ENCODE measurements around the gene SRGAP2B.
"Not testable (repeated sequence)": the region's sequence is repeated elsewhere in the genome, so short reads cannot be mapped to it uniquely, and the experiment has no call there.

Gene SRGAP2B

GRCh38 chr1:145036019-145036418, 59.1 kb downstream of the SRGAP2B start:
- not testable (repeated sequence) for H3K36me3 ChIP-seq (ENCODE audit: insufficient read depth, low read length); H3K27ac ChIP-seq; DNase-seq (ENCODE audit: low read depth, low spot score)

GRCh38 chr1:145033523-145033922, 61.6 kb downstream of the SRGAP2B start:
- not testable (repeated sequence) for H3K36me3 ChIP-seq (ENCODE audit: insufficient read depth, low read length); H3K27ac ChIP-seq; DNase-seq (ENCODE audit: low read depth, low spot score); H3K4me3 ChIP-seq; H3K9ac ChIP-seq (ENCODE audit: insufficient read length); H3K9me3 ChIP-seq (ENCODE audit: low read depth, low read length)

More at GRCh38 chr1:145036019-145036418, 59.1 kb downstream of the SRGAP2B start:
- H3K4me3 ChIP-seq; H3K9ac ChIP-seq (ENCODE audit: insufficient read length); H3K9me3 ChIP-seq (ENCODE audit: low read depth, low read length): not testable (repeated sequence)

GRCh38 chr1:145027251-145027650, 67.9 kb downstream of the SRGAP2B start:
- not testable (repeated sequence) for H3K9ac ChIP-seq (ENCODE audit: insufficient read length); DNase-seq (ENCODE audit: low read depth, low spot score); H3K27ac ChIP-seq; H3K4me3 ChIP-seq; H3K9me3 ChIP-seq (ENCODE audit: low read depth, low read length); H3K36me3 ChIP-seq (ENCODE audit: insufficient read depth, low read length)

- H3K4me3 ChIP-seq; DNase-seq (ENCODE audit: low read depth, low spot score); H3K9me3 ChIP-seq (ENCODE audit: low read depth, low read length); H3K27ac ChIP-seq; H3K36me3 ChIP-seq (ENCODE audit: insufficient read depth, low read length); H3K9ac ChIP-seq (ENCODE audit: insufficient read length): not testable (repeated sequence)
Observed at GRCh38 chr1:145025286-145025685, 69.8 kb downstream of the SRGAP2B start.

GRCh38 chr1:145022259-145022658, 72.9 kb downstream of the SRGAP2B start:
- H3K4me3 ChIP-seq; H3K27ac ChIP-seq; H3K9me3 ChIP-seq (ENCODE audit: low read depth, low read length); H3K36me3 ChIP-seq (ENCODE audit: insufficient read depth, low read length); DNase-seq (ENCODE audit: low read depth, low spot score); H3K9ac ChIP-seq (ENCODE audit: insufficient read length): not testable (repeated sequence)

GRCh38 chr1:145021749-145022148, 73.4 kb downstream of the SRGAP2B start:
- H3K4me3 ChIP-seq; H3K9ac ChIP-seq (ENCODE audit: insufficient read length); H3K27ac ChIP-seq; H3K9me3 ChIP-seq (ENCODE audit: low read depth, low read length); H3K36me3 ChIP-seq (ENCODE audit: insufficient read depth, low read length); DNase-seq (ENCODE audit: low read depth, low spot score): not testable (repeated sequence)

- not testable (repeated sequence) for H3K9me3 ChIP-seq (ENCODE audit: low read depth, low read length); H3K27ac ChIP-seq; H3K36me3 ChIP-seq (ENCODE audit: insufficient read depth, low read length); DNase-seq (ENCODE audit: low read depth, low spot score); H3K9ac ChIP-seq (ENCODE audit: insufficient read length); H3K4me3 ChIP-seq
Observed at GRCh38 chr1:145019709-145020108, 75.4 kb downstream of the SRGAP2B start.

GRCh38 chr1:145017725-145018124, 77.4 kb downstream of the SRGAP2B start:
- H3K9ac ChIP-seq (ENCODE audit: insufficient read length); H3K27ac ChIP-seq; H3K9me3 ChIP-seq (ENCODE audit: low read depth, low read length); H3K4me3 ChIP-seq; H3K36me3 ChIP-seq (ENCODE audit: insufficient read depth, low read length): not testable (repeated sequence)
- DNase-seq (ENCODE audit: low read depth, low spot score) = peak; percentile 0

GRCh38 chr1:145016492-145016862, 78.7 kb downstream of the SRGAP2B start:
- H3K9ac ChIP-seq (ENCODE audit: insufficient read length); DNase-seq (ENCODE audit: low read depth, low spot score); H3K36me3 ChIP-seq (ENCODE audit: insufficient read depth, low read length); H3K27ac ChIP-seq; H3K4me3 ChIP-seq; H3K9me3 ChIP-seq (ENCODE audit: low read depth, low read length): not testable (repeated sequence)

- not testable (repeated sequence) for H3K4me3 ChIP-seq; H3K9ac ChIP-seq (ENCODE audit: insufficient read length); H3K27ac ChIP-seq; H3K36me3 ChIP-seq (ENCODE audit: insufficient read depth, low read length); DNase-seq (ENCODE audit: low read depth, low spot score); H3K9me3 ChIP-seq (ENCODE audit: low read depth, low read length)
Observed at GRCh38 chr1:145015744-145016491, 79.2 kb downstream of the SRGAP2B start.

- H3K4me3 ChIP-seq; H3K27ac ChIP-seq; H3K9me3 ChIP-seq (ENCODE audit: low read depth, low read length); DNase-seq (ENCODE audit: low read depth, low spot score); H3K9ac ChIP-seq (ENCODE audit: insufficient read length); H3K36me3 ChIP-seq (ENCODE audit: insufficient read depth, low read length): not testable (repeated sequence)
Observed at GRCh38 chr1:145013353-145013752, 81.8 kb downstream of the SRGAP2B start.

GRCh38 chr1:145011811-145012210, 83.3 kb downstream of the SRGAP2B start:
- H3K27ac ChIP-seq; H3K9ac ChIP-seq (ENCODE audit: insufficient read length); H3K9me3 ChIP-seq (ENCODE audit: low read depth, low read length); H3K4me3 ChIP-seq; DNase-seq (ENCODE audit: low read depth, low spot score); H3K36me3 ChIP-seq (ENCODE audit: insufficient read depth, low read length): not testable (repeated sequence)

- DNase-seq (ENCODE audit: low read depth, low spot score); H3K9me3 ChIP-seq (ENCODE audit: low read depth, low read length); H3K9ac ChIP-seq (ENCODE audit: insufficient read length); H3K36me3 ChIP-seq (ENCODE audit: insufficient read depth, low read length); H3K4me3 ChIP-seq; H3K27ac ChIP-seq: not testable (repeated sequence)
Observed at GRCh38 chr1:145010580-145010979, 84.5 kb downstream of the SRGAP2B start.

- not testable (repeated sequence) for H3K27ac ChIP-seq; H3K36me3 ChIP-seq (ENCODE audit: insufficient read depth, low read length); H3K9ac ChIP-seq (ENCODE audit: insufficient read length); H3K9me3 ChIP-seq (ENCODE audit: low read depth, low read length); H3K4me3 ChIP-seq; DNase-seq (ENCODE audit: low read depth, low spot score)
Observed at GRCh38 chr1:145009928-145010327, 85.2 kb downstream of the SRGAP2B start.

GRCh38 chr1:145008388-145008787, 86.7 kb downstream of the SRGAP2B start:
- not testable (repeated sequence) for H3K4me3 ChIP-seq; H3K9ac ChIP-seq (ENCODE audit: insufficient read length); H3K27ac ChIP-seq; H3K9me3 ChIP-seq (ENCODE audit: low read depth, low read length); DNase-seq (ENCODE audit: low read depth, low spot score); H3K36me3 ChIP-seq (ENCODE audit: insufficient read depth, low read length)

All from SK-N-MC (cell line).